Activated T-cell treated with anti-CD3 and anti-CD28 coated beads for 4 hours (primary cell): ENCODE data around the gene RAP1A.
"Not testable (repeated sequence)": the region's sequence is repeated elsewhere in the genome, so short reads cannot be mapped to it uniquely, and the experiment has no call there.

Experiments
- DNase-seq: peaks from one replicate; pipeline ENCODE4 v3.0.0-alpha.2; 2020

Gene RAP1A

GRCh38 chr1:111739925-111740765 lies 120.6 kb downstream of the RAP1A start:
- no peak for DNase-seq

GRCh38 chr1:111742292-111742691 lies 122.7 kb downstream of the RAP1A start:
- not testable (repeated sequence) for DNase-seq

DNA sequence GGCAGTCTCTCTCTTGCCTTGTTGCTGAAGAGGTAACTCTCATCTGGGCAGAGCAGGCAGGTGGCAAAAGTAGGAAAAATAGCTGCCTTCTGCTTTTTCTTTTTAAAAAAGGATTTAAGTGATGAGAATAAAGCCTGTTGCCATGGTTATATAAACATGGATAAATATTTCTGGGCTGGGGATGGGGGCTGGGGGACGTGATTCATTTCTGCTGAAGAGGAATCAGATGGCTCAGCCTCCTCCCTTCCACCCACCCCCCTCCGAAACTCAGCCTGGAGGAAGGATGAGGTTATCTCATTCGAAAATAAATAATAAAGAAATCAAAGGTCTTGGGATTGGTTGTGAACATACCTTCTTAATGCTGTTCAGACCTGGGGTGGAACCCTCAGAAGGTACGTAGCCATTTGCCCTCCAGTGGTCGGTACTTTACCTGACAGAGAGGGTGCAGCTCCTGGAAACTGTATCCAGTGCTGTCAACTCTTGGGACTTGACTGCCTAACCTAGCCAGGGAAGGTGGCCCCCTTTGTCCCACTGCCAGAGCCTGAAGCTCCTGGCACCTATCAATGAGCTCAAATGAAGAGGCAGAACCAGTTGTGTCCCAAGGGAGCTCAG lies 123.5 kb downstream of the RAP1A start:
- no peak for DNase-seq

- DNase-seq: no peak
Observed at GRCh38 chr1:111743679-111744101, 124.1 kb downstream of the RAP1A start.

GRCh38 chr1:111745675-111746613 lies 126.4 kb downstream of the RAP1A start:
- no peak for DNase-seq

DNA sequence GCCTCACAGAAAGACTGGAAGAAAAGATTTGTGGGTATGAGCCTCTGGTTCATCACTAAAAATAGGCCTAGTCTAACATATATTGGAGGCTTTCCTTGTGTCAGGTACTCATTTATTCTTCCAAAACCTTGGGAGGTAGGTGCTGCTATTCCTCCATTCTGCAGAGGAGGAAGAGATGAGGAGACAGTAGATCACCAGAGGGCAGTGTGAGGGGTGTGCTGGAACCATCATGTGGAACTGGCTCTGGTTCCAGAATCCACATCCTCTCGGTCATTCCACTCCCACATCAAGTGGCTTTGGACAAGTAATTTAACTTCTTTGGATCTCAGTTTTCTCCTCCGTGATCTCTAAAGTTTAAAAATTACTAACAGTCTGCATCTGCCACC lies 127.0 kb downstream of the RAP1A start:
- no peak for DNase-seq

DNA sequence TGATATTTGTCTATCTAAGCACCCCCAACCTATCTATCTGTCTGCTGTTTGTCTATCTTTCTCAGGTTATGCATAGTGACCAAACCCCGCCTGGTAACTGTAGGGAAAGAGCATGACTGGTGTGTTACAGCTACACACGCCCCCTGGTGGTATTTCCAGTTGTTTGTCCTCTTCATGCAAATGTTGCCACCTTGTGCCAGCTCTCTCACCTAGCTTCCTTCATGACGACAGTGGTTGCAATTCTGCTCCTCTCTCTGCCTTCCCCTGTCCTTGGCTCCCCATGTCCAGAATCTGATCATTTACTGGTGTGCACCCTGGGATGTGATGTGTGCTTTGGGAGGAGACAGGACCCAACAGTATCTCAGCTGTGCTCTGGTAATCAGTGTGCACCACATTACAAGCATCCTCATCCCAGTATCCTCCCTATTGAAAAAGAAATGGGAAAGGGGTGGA lies 127.7 kb downstream of the RAP1A start:
- peak; percentile 56 for DNase-seq

DNA sequence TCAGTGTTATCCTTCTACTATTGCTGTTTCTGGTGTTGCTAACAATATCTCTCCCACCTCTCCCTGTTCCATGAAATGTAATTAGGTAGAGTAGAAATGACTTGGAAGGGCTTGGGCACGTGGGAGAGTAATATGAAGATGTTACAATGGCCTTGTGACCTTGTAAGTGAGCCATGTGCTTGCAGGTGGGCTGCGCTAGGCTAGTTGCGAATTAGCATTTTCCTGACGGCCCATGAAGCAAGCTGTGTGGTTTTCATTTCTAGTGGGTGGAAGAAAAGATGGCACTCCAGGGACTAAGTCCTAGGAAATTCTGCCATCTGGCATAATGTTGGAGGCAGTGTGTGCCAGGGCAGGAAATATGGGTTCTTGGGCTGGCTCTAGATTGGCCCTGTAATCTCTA lies 128.4 kb downstream of the RAP1A start:
- no peak for DNase-seq

DNA sequence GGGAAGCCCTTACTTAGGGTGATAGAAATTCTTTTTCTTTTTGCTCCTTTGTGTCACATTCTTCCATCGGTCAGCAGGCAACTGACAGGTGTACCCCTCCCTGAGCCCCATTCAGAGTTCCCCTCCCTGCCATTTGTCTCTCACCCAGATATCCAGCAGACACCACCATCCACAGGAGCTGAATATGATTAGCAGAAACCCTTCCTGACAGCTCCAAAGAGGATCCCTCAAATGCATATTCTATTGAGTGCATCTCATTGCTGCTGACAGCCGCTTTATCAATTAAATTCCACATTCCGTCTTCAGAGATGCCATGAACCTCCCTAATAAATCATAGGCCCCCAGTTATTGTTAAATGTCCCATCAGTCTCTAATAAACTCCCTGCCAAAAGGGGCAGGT lies 130.0 kb downstream of the RAP1A start:
- no peak for DNase-seq

GRCh38 chr1:111750856-111751255 lies 131.3 kb downstream of the RAP1A start:
- DNase-seq: no peak

GRCh38 chr1:111751906-111752575 lies 132.5 kb downstream of the RAP1A start:
- no peak for DNase-seq

DNA sequence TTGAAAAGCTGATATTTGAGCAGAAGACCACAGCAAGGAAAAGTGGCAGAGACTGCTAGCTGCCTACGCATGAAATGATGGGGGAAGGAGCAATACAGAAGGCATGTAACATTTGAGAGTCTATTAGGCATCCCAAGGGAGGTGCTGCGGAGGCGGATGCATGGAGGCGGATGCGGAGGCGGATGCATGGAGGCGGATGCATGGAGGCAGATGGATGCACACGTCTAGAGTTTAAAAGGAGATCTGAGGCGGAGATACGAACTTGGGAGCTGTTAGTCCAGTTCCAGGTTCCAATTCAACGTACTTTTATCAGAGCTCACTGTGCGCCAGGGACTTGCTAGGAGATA lies 135.4 kb downstream of the RAP1A start:
- DNase-seq: peak; percentile 12

DNA sequence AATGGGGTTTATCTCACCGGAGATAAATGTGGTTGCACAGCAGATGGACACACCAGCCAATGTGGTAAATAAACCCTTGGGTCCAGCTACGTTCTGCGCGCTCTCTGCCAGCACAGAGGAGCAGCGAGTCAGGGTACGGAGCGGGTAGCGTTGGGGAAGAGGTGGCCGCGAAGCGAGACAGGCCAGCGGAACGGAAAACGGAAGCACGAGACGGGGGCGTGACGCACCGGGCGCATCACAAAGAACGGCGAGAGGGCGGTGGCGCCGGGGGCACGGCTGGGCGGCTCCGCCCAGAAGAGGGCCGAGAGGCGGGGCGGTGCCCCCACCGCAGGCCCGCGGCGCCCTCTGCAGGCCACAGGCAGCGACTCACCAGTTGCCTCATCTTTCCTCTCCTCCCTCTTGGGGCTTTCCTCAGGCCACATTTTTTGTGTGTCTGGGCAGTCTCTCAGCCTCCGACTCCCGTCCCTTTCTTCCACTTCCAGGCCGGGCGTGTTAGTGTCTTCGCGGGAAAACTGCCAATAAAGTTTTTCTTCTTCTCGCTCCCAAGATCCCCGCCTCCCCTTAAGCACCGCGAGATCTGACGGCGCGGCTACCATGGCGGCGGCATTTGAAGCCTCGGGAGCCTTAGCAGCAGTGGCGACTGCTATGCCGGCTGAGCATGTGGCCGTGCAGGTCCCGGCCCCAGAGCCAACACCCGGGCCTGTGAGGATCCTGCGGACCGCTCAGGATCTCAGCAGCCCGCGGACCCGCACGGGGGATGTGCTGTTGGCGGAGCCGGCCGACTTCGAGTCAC lies 135.9 kb downstream of the RAP1A start, which contains the start of gene DDX20:
Gene DDX20, plus strand, starts transcription at position 571 of the 793 bp plus-strand sequence. Its CDS starts 24 bp downstream, at position 595.
- peak; percentile 86 for DNase-seq

- DNase-seq: no peak
Observed at GRCh38 chr1:111756124-111756513, 136.5 kb downstream of the RAP1A start.

DNA sequence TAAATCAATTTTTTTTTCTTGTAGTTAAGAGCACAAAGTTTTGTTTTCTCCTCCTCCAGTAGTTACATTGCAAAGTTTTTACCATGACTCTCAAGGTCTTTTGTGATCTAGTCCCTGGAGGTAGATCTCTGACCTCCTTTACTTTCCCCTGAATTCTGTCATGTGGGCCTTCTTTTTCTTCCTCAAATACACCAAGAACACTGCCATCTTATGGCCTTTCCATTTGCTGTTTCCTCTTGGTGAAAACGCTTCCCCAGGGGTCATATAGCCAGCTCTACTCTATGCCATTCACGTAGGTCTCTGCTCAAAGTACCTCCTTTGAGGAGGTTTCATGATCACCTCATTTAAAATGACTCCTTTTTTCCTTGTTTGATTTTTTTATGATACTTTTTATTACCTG lies 138.8 kb downstream of the RAP1A start:
- DNase-seq: no peak

GRCh38 chr1:111761717-111762116 lies 142.1 kb downstream of the RAP1A start:
- no peak for DNase-seq

GRCh38 chr1:111762332-111762731 lies 142.7 kb downstream of the RAP1A start:
- no peak for DNase-seq
